HG03520 (cell line): ENCODE results near the gene KSR1.
A peak's percentile ranks its signal among the peaks of the same experiment; 100 is the strongest.
"Not testable (repeated sequence)": the region's sequence is repeated elsewhere in the genome, so short reads cannot be mapped to it uniquely, and the experiment has no call there.

ENCODE experiments used
- ATAC-seq: cut with Tn5 transposase; IDR thresholded peaks from one replicate; pipeline ENCODE4 v1.9.1; 2021; ENCODE audit warnings: mild to moderate bottlenecking, moderate library complexity; ENCODE audit not compliant: unreplicated experiment

The KSR1 gene

GRCh38 chr17:27491713-27492190 lies 35.5 kb downstream of the KSR1 start:
- ATAC-seq, result no peak

DNA sequence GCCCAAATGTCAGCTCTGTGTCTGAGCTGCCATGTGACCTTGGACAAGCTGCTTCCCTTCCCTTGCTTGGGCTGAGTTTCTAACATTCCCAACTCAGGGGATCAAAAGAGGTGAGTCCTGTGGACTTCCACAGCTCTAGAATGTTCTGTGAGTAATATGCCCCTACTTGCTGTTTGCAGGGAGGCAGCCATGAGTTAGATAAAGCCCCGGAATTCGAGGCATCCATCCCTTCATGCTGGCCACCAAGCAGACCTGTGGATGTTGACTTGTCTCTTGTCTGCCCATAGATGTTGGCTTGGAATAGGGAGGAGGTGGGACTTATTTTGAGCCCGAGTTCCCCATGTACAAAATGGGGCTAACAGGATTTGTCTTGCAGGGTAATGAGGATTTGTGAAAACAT lies 36.2 kb downstream of the KSR1 start:
- ATAC-seq, result no peak

DNA sequence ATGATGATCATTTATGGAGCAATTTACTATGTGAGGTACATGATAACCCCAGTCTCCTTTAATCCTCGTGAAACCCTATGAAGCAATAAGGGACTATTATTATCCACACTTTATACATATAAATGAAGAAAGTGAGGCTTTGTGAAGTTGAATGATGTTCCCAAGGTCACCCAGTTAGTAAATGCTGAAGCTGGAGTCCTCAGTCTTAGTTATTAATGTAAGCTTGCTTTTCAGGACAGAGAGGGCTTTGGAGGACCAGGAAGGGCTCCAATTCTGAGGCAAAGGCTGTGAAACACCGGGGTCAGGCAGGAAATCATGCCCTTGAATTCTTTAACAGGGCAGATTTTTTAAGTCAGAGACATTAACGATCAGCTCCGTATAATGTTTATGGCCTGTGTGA lies 36.8 kb downstream of the KSR1 start:
- no peak for ATAC-seq

DNA sequence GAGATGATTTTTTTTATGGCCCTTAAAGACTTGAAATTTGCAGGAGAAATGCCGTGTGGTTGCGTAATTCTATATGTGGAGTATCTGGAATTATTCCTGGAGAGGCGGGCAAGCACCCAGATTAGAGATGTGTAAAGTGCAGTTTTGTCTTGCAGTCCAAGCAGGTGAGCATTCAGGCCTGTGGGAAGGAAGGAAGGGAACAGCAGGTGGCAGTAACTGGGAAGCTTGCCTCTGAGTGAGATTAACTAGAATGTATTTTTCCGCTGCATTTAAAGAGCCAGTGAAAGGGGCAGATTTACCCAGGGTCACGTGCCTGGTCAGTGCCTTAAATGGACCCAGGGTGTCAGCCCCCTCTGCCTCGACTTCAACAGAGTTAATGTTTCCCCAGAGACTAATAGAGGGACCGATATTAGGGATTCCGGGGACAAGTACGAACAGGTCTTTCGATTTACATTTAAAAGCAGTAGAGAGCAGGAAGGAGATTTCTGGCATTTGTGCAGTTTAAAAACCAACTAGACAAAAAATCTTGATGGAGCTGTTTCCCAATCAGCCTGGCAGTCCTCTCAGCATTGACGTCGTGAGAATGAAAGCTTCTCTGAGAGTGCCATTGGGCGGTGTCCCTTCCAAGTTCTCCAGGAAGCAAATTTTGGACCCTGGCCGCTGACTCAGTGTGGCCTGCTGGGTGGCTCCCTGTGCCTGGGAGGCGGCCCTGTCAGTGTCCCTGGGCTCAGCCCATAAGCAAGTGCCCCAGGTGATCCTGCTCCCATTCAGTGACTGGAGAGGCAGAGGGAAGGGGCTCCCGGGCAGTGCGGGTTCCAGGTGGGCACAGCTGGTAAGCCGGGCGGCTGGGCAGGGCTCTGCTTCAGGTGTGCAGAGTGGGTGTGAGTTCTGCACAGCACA lies 38.2 kb downstream of the KSR1 start:
- no peak for ATAC-seq

DNA sequence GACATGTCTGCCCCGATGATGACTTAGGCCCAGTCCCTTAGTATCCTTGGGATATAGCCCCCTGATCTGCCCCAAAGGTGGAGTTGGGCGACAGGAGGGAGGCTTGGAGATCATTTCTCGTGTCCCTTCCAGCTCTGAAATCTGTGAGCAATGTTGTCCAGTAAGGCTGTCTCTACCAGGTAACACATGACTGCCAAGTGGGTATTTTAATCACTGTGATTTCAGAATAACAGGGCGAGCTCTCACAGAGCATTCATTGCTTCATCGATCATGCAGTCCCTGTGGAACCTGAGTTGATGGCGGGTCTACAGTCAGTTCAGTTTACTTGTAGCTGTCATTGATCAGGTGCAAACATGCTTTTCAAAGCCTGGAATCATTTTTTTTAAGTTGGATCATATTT lies 39.2 kb downstream of the KSR1 start:
- ATAC-seq, result no peak

GRCh38 chr17:27496005-27496404 lies 39.8 kb downstream of the KSR1 start:
- no peak for ATAC-seq

GRCh38 chr17:27496437-27496943 lies 40.2 kb downstream of the KSR1 start:
- no peak for ATAC-seq

- ATAC-seq, result no peak
Measured at GRCh38 chr17:27496971-27497370, 40.7 kb downstream of the KSR1 start.

DNA sequence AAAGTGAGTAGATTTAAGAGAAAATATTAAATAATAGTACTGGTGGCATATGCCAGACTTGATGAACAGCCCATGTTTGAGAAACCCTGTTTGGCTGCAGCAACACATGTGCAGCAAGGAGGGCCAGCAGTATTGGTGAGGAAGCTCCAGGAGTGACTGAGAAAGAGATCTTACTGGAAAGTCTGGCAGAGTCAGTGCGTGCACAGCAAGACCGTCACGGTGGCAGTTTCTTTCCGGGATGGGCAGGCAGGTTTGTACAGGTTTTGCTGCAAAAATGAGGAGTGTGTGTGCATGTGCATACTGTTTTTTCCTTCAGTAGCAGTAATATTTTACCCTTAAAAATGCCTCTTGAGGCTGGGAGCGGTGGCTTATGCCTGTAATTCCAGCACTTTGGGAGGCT lies 41.4 kb downstream of the KSR1 start:
- ATAC-seq, result no peak

DNA sequence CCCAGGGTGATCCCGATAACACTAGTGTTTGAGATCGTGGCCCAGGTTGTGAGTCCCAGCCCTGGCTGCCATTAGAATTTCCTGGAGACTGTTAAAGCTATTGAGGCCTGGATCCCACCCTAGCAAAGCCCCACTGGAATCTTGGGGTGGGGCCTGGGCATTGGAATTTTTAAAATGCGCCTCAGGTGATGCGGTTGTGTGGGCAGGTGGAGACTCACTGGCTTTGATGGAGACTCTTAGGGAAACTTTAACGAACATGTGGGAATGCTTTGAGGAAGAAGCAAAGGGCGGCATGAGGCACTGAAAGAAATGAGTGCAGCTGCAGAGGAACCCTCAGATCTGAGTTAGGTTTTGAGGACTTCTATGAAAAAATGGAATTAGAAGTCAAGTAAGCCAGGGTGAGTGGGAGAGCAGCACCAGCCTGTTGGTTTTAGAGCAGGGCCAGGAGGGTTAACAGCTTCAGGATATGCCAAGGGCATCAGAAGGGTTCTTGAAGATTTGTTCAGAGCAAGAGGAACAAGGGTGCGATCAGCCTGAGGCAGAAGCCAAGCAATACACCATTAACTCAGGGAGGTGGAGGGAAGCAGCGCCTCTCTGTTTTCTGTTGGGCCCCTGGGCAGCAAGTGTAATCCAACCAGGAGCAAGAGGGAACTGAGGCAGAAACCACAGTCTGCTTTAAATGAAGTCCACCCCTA lies 42.5 kb downstream of the KSR1 start:
- no peak for ATAC-seq

- no peak for ATAC-seq
Measured at GRCh38 chr17:27499451-27500265, 43.4 kb downstream of the KSR1 start.

DNA sequence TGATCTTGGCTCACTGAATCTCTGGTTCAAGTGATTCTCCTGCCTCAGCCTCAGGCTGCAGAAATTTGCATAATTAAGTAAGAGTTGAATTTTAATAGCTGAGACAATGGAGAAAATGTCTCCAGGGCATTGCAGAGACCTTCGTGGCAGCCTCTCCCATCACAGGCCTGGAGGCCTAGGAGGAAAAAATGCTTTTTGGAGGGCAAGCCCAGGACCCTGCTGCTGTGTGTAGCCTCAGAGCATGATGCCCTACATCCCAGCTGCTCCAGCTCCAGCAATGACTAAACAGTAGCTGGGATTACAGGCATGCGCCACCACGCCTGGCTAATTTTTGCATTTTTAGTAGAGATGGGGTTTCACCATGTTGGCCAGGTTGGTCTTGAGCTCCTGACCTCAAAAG lies 45.1 kb downstream of the KSR1 start:
- not testable (repeated sequence) for ATAC-seq

DNA sequence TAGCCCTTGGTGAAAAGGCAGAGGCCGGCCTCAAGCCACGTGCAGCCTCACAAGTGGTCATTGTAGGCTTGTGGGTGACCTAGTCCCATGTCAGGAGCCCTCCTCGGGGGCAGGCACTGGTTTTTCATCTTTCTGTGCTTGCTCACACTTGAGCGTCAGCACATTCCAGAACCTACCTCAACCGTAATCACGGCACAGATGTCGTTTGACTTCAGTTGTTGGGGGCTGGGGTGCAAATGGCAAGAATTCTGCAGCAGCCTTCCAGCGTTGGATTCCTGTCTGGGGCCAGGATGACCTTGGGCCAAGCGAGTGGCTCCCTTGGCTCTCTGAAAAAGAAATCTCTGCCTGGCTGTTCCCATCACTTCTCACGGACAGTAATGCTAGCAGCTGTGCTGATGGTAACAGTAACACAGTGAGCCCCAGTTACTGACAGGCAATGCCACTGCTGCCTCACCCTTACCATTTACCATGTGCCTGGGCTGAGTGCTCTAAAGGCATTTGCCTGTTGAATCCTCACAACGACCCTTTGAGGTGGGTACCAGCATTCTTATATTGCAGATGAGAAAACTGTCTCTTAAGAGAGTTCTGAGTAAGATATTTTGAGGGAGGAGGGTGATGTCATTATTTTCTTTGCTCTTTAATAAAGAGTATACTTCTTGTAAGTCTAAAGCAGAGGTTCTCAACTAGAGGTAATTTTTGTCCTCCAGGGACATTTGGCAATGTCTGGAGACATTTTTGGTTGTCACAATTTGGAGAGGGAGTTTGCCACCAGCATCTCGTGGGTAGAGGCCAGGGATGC lies 46.5 kb downstream of the KSR1 start:
- no peak for ATAC-seq

DNA sequence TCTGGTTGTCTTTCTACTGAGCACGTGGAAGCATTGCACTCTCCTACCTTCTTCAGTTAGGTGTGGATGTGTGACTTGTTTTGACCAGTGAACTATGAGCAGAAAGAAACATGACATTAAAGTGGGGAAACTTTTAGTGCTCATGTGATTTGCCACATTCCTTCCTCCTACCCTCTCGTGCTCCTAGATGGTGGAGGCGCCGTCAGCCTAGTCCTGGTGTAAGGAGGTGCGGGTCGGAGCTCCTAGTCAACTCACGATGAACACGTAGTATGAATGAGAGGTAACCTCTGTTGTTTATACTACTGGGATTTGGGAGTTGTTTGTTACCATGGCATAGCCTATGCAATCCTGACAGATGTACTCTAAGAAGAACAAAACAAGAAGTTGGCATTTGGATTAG lies 47.4 kb downstream of the KSR1 start:
- ATAC-seq, result no peak

DNA sequence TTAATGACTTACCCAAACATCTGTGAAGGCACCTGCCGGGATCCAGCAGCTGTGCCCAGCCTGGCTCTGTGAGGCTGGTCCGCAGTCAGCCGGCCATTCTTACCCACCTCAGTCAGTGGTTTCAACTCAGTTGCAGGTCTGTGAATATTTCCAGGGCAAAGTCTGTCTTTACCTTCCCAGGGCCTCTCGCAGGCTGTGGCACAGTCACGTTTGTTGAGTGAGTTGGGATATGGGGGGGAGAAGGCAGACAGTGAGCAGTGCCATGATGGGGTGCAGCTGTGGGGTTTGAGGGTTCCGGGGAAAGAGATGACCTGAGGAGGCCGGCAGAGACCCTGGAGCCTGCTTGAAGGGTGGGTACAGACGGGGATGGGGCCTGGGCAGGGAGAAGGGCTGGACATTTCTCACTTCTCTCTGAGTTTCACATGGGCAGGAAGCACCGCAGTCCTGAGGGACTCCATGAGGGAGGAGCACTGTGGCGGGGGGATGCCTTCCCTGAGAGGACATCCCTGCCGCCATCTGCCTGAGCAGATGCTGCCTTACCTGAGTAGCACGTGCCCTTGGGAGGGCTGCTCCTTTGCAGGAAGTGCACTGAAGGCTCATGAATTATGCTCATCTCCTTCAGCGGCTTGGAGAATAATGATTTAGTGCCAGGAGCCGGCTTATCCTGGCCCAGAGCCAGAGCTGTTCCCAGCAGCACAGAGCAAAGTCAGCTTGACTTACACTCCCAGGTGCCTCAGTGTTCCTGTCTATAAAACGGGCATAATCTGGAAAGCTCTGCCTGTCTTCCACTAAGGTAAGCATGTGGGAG lies 48.1 kb downstream of the KSR1 start:
- ATAC-seq, result no peak

DNA sequence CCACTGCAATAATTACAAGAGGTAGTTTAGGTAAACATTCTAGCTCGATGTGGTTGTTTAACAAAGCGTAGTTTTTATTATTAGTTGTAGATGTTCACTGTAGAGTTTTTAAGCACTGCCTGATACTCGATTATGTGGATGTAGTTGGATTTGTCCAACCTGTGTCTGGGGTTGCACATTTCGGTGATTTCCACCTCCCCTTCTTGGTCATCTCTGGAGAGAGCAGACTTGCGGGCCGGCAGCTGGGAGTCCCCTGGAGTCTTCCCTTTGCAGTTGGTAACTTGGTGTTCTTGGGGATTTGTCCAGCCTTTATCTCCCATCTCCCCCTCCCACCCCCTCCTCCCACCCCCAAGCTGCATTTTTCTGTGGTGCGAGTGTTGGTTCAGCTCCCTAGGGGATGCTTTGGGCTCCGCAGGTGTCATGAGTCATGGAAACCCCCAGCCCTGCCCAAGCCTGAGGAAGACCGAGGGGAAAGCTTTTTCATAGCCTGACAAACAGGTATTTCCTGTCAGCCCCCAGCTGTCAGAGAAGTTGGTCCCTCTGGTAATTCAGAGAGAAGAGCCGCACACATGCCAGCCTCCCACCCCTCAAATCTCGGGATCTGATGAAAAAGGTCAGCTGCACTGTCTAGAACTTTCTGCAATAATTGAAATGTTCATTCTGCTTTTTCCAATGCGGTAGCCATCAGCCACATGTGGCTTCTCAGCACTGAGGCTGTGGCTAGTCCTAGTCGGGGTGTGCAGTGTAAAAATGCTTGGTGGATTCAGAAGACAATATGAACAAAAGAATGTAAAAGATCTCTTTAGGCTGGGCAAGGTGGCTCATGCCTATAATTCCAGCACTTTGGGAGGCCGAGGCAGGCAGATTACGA lies 50.3 kb downstream of the KSR1 start:
- peak; percentile 38 for ATAC-seq

DNA sequence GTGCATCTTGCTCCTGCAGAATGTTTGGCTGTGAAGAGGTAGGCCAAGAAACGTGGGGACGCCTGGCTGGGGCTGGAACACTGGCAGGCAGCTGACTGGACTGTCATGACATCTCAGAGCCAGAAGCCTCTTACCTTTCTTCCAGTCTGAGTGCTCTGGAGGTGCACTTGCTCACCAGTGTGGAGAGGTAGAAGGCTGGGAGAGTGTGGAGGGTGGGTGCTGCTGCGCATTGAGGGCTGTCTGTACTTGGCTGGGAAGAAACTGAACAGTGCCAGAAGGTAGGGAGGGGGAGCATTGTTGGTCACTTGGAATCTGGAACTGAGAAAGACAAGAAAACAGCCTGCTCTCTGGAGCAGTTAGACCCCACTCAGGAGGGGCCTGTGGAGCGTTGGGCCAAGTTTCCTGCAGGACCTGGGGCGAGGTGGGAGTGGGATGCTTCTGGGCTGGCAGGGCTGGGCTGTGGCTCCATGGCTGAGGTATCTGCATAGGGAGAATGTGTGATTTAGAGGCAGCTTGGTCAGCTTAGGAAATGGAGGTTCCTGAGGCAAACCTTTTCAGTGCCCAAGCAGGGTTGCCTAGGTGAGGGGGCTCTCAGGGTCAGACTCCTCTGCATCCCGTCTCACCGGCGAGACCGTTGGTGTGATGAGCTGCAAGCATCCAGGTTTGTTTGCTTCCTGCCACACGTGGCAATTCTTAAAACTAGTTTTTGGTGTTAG lies 55.1 kb downstream of the KSR1 start:
- no peak for ATAC-seq

GRCh38 chr17:27512031-27512430 lies 55.8 kb downstream of the KSR1 start:
- ATAC-seq, result no peak
